Dendritic cell treated with granulocyte-macrophage colony-stimulating factor and Interleukin-4, amounts not matched to agents 40 ng/mL and 50 ng/mL, for 4 days (primary cell): ENCODE measurements around the gene SH2B3.

Experiments used
- H3K27ac Mint-ChIP-seq: one replicate; pipeline ENCODE4 v1.8.0; 2022; ENCODE audit warnings: mild to moderate bottlenecking, mixed read lengths
- H3K27me3 Mint-ChIP-seq: one replicate; pipeline ENCODE4 v1.8.0; 2022; ENCODE audit warnings: mild to moderate bottlenecking, mixed read lengths
- H3K36me3 Mint-ChIP-seq: one replicate; pipeline ENCODE4 v1.8.0; 2022; ENCODE audit warnings: low read depth, mixed read lengths
- H3K4me1 Mint-ChIP-seq: one replicate; pipeline ENCODE4 v1.8.0; 2022; ENCODE audit warnings: low read depth, mixed read lengths
- H3K4me3 Mint-ChIP-seq: one replicate; pipeline ENCODE4 v1.8.0; 2022; ENCODE audit warnings: mild to moderate bottlenecking, moderate library complexity, mixed read lengths
- H3K9me3 Mint-ChIP-seq: one replicate; pipeline ENCODE4 v1.8.0; 2022; ENCODE audit warnings: mixed read lengths
- intact Hi-C: fragments of 100-400 bp; cut with micrococcal nuclease; formaldehyde crosslinking; loops from one replicate; pipeline ENCODE4 v1.15.0; 2022

The SH2B3 gene

DNA sequence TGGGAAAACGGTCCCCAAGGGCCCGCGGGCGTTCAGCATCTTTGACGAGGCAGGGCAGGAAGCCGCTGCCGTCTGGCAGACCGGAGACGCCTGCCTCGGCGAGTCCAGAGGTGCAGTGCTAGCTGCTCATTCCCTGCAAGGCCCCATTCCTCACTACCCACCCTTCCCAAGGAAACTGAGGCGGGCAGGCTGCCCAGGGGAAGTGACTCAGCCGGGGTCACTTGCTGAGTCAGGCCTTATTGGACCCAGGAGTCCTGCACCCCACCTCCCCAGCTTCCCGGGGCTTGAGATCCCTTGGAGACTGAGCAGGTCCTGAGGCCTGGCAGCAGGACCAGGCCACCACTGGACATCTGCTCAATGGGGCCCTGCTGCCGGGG is 3.7 kb downstream of the SH2B3 start:
- Mint-ChIP-seq H3K36me3 (peaks cover 83% of the 10 kb centered on the region), H3K9me3 (no peaks in the 10 kb centered on the region), H3K27me3 (no peaks in the 10 kb centered on the region), H3K4me1 (peaks cover 80% of the 10 kb centered on the region), H3K27ac (peak overlapping the region; percentile 93), H3K4me3 (peak overlapping the region; percentile 74)
- intact Hi-C loops: no loop called here

DNA sequence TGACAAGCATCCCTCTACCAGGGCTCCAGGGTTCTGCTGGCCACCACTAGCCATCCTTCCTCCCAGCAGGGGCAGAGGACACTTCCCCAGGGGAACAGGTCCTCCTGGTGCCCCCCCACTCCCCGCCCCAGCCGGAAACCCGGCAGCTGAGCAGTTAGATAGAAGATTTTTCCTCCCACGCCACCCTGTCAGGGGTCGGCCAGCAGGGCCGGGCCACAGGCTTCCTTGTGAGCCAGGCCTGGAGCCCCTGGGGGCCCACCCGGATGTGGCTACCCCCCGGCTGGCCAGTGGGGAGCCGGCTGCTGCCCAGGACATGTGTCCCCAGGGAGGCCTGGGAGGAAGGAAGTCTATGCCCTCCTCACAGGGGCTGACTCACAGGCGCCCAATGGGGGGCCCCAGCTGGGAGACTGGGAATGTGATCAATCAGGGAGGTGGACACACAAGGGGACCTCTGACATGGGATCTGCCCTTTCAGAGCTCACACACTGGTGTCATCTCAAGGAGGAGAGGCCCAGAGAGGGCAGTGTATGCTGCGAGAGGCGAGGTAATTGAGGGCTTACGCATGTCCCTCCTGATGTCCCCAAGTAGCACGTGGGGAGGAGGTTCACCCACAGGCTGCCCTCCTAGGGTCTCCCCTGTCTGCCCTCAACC is 4.2 kb downstream of the SH2B3 start:
- H3K4me3 Mint-ChIP-seq: peak overlapping the region; percentile 74
- H3K4me1 Mint-ChIP-seq: peaks cover 80% of the 10 kb centered on the region
- H3K36me3 Mint-ChIP-seq: peaks cover 88% of the 10 kb centered on the region
- H3K27me3 Mint-ChIP-seq: no peaks in the 10 kb centered on the region
- H3K27ac Mint-ChIP-seq: peak overlapping the region; percentile 93
- intact Hi-C loops: no loop called here
- H3K9me3 Mint-ChIP-seq: no peaks in the 10 kb centered on the region

GRCh38 chr12:111410431-111411184 is 4.9 kb downstream of the SH2B3 start:
- intact Hi-C loops: no loop called here
- Mint-ChIP-seq H3K36me3 (peaks cover 94% of the 10 kb centered on the region), H3K4me1 (peaks cover 83% of the 10 kb centered on the region), H3K27ac (peak overlapping the region; percentile 93), H3K9me3 (no peaks in the 10 kb centered on the region), H3K4me3 (peak overlapping the region; percentile 74), H3K27me3 (no peaks in the 10 kb centered on the region)

DNA sequence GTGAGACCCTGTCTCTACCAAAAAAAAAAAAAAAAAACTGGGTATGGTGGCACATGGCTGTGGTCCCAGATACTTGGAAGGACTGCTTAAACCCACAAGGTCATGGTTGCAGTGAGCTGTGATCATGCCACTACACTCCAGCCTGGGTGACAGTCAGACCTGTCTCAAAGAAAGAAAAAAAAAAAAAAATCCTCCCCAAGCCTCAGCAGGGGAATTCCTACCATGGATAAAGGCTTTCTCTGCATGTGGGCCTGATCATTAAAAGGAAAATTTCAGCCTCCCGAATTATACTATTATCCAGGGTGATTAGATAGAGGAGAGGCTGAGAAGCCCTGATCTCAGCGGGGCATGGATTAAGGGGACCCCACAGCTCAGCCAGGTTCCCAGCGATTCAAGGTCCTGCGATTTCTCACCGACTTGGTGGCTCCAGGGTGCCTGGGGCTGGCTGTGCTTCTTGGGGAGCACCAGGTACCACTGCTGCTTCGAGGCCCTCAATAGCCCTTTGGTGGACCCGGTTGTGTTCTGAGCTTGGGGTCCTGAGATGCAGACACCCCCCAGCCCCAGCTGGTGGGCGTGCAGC is 5.6 kb downstream of the SH2B3 start:
- H3K4me1 Mint-ChIP-seq: peaks cover 83% of the 10 kb centered on the region
- peak overlapping the region; percentile 93 for H3K27ac Mint-ChIP-seq
- H3K27me3 Mint-ChIP-seq: no peaks in the 10 kb centered on the region
- peak overlapping the region; percentile 56 for H3K4me3 Mint-ChIP-seq
- intact Hi-C loops: no loop called here
- H3K9me3 Mint-ChIP-seq: no peaks in the 10 kb centered on the region
- peaks cover 97% of the 10 kb centered on the region for H3K36me3 Mint-ChIP-seq

DNA sequence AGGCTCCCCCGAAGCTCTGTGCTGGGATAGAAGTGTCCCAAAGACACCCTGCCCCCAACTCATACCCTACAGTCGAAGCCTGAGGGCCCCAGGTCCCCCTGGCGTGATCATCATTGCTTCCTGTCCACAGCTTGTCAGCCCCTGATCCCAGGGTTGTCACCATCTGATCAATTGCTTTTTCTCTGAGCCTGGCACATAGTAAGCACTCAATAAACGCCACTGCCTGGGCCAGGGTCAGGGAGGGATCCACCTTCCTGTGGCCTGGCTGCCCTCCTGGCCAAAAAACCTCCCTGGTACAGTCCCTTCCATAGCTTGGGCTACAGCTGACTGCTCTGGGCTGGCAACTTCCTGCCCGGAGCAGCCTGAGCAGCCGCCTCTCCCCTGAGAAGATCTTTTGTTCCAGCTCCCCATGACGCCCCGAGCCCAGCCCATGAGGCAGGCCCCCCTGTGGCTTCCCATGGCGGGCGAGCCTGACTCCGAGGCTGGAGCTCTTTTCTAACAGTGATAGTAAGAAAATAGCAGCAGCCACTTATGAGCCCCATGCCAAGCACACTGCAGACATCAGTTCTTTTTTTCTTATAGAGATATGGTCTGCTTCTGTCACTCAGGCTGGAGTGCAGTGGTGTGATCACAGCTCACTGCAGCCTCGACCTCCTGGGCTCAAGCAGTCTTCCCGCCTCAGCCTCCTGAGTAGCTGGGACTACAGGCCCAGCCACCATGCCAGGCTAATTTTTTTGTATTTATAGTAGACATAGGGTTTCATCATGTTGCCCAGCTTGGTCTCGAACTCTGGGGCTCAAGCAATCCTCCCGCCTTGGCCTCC is 6.5 kb downstream of the SH2B3 start:
- H3K4me3 Mint-ChIP-seq: peak overlapping the region; percentile 56
- H3K36me3 Mint-ChIP-seq: peaks cover 97% of the 10 kb centered on the region
- peak overlapping the region; percentile 61 for H3K27ac Mint-ChIP-seq
- no peaks in the 10 kb centered on the region for H3K9me3 Mint-ChIP-seq
- intact Hi-C loops: no loop called here
- H3K4me1 Mint-ChIP-seq: peaks cover 88% of the 10 kb centered on the region
- H3K27me3 Mint-ChIP-seq: no peaks in the 10 kb centered on the region

- intact Hi-C loops: no loop called here
- no peaks in the 10 kb centered on the region for H3K9me3 Mint-ChIP-seq
- H3K4me1 Mint-ChIP-seq: peaks cover 81% of the 10 kb centered on the region
- H3K27ac Mint-ChIP-seq: peak overlapping the region; percentile 61
- H3K27me3 Mint-ChIP-seq: no peaks in the 10 kb centered on the region
- H3K4me3 Mint-ChIP-seq: peak overlapping the region; percentile 55
- H3K36me3 Mint-ChIP-seq: peaks cover 94% of the 10 kb centered on the region
Observed at GRCh38 chr12:111412830-111413441, 7.2 kb downstream of the SH2B3 start.

- H3K4me3 Mint-ChIP-seq: peak overlapping the region; percentile 55
- peaks cover 94% of the 10 kb centered on the region for H3K36me3 Mint-ChIP-seq
- H3K27ac Mint-ChIP-seq: peak overlapping the region; percentile 61
- H3K27me3 Mint-ChIP-seq: no peaks in the 10 kb centered on the region
- peaks cover 74% of the 10 kb centered on the region for H3K4me1 Mint-ChIP-seq
- no peaks in the 10 kb centered on the region for H3K9me3 Mint-ChIP-seq
- intact Hi-C loops: no loop called here
Observed at GRCh38 chr12:111413442-111414086, 7.8 kb downstream of the SH2B3 start.

GRCh38 chr12:111414711-111415252 is 9.1 kb downstream of the SH2B3 start:
- Mint-ChIP-seq H3K27me3 (no peaks in the 10 kb centered on the region), H3K27ac (peak overlapping the region; percentile 26), H3K4me3 (no peak overlapping the region), H3K36me3 (peaks cover 94% of the 10 kb centered on the region), H3K9me3 (no peaks in the 10 kb centered on the region), H3K4me1 (peaks cover 66% of the 10 kb centered on the region)
- intact Hi-C loops: no loop called here

DNA sequence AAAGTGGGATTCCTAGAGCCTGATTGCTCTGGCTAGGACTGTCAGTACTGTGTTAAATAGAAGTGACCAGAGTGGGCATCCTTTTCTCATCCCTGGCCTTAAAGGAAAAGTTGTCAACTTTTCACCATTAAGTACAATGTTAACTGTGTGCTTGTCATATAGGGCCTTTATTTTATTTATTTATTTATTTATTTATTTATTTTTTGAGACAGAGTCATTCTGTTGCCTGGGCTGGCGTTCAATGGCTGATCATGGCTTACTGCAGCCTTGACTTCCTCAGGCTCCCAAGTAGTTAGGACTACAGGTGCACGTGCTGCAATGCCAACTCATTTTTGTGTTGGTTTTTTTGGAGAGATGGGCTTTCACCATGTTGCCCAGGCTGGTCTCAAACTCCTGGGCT is 11.6 kb downstream of the SH2B3 start:
- H3K27ac Mint-ChIP-seq: no peak overlapping the region
- intact Hi-C loops: no loop called here
- peaks cover 96% of the 10 kb centered on the region for H3K36me3 Mint-ChIP-seq
- H3K27me3 Mint-ChIP-seq: no peaks in the 10 kb centered on the region
- H3K4me1 Mint-ChIP-seq: peaks cover 54% of the 10 kb centered on the region
- no peak overlapping the region for H3K4me3 Mint-ChIP-seq
- no peaks in the 10 kb centered on the region for H3K9me3 Mint-ChIP-seq

DNA sequence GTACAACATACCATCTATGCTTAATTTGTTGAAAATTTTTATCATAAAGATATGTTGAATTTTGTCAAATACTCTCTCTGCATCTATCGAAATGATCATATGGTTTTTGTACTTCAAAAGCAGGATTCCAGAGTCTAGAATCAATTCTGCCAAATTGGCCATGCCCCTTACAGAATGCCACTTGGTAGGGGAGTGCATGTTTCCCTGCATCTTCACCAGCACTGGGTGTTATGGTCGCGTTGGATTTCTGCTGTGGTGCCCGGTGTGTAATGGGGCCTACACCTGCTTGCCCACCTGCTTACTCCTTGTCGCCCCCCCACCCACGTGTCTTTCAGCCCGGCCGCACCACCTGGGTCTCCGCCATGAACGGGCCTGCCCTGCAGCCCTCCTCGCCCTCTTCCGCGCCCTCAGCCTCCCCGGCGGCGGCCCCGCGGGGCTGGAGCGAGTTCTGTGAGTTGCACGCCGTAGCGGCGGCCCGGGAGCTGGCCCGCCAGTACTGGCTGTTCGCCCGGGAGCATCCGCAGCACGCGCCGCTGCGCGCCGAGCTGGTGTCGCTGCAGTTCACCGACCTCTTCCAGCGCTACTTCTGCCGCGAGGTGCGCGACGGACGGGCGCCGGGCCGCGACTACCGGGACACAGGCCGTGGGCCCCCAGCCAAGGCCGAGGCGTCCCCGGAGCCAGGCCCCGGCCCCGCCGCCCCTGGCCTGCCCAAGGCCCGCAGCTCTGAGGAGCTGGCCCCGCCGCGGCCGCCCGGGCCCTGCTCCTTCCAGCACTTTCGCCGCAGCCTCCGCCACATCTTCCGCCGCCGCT is 12.3 kb downstream of the SH2B3 start:
- H3K4me1 Mint-ChIP-seq: peaks cover 54% of the 10 kb centered on the region
- no peak overlapping the region for H3K27ac Mint-ChIP-seq
- H3K4me3 Mint-ChIP-seq: no peak overlapping the region
- H3K27me3 Mint-ChIP-seq: no peaks in the 10 kb centered on the region
- intact Hi-C loops: no loop called here
- H3K36me3 Mint-ChIP-seq: peaks cover 96% of the 10 kb centered on the region
- no peaks in the 10 kb centered on the region for H3K9me3 Mint-ChIP-seq

DNA sequence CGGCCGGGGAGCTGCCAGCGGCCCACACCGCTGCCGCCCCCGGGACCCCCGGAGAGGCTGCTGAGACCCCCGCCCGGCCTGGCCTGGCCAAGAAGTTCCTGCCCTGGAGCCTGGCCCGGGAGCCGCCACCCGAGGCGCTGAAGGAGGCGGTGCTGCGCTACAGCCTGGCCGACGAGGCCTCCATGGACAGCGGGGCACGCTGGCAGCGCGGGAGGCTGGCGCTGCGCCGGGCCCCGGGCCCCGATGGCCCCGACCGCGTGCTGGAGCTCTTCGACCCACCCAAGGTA is 12.8 kb downstream of the SH2B3 start:
- H3K27ac Mint-ChIP-seq: no peak overlapping the region
- H3K9me3 Mint-ChIP-seq: no peaks in the 10 kb centered on the region
- peaks cover 50% of the 10 kb centered on the region for H3K4me1 Mint-ChIP-seq
- no peaks in the 10 kb centered on the region for H3K27me3 Mint-ChIP-seq
- peaks cover 94% of the 10 kb centered on the region for H3K36me3 Mint-ChIP-seq
- no peak overlapping the region for H3K4me3 Mint-ChIP-seq
- intact Hi-C loops: no loop called here

DNA sequence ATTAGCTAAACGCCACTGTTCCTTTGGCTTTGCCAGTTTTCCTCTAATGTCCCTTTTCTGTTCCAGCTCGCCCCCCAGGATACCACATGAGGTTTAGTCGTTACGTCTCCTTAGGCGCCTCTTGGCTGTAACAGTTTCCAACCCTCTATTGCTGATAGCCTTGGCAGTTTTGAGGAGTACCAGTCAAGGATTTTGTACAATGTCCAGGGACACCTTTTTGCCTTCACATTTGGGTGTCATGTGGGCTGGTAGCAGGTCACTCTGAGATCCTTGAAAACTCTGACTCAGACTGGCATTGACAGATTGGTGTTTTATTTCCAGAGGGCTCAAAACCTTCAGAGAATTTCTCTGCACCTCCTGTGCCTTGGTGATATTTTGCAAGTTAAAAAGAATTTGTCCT is 14.1 kb downstream of the SH2B3 start:
- Mint-ChIP-seq H3K27me3 (no peaks in the 10 kb centered on the region), H3K4me1 (peaks cover 49% of the 10 kb centered on the region), H3K9me3 (no peaks in the 10 kb centered on the region), H3K27ac (no peak overlapping the region), H3K4me3 (no peak overlapping the region), H3K36me3 (peaks cover 94% of the 10 kb centered on the region)
- intact Hi-C loops: no loop called here
